Measurements from ENCODE around the gene CARD19.
A peak's percentile ranks its signal among the peaks of the same experiment; 100 is the strongest.

The CARD19 gene

DNA sequence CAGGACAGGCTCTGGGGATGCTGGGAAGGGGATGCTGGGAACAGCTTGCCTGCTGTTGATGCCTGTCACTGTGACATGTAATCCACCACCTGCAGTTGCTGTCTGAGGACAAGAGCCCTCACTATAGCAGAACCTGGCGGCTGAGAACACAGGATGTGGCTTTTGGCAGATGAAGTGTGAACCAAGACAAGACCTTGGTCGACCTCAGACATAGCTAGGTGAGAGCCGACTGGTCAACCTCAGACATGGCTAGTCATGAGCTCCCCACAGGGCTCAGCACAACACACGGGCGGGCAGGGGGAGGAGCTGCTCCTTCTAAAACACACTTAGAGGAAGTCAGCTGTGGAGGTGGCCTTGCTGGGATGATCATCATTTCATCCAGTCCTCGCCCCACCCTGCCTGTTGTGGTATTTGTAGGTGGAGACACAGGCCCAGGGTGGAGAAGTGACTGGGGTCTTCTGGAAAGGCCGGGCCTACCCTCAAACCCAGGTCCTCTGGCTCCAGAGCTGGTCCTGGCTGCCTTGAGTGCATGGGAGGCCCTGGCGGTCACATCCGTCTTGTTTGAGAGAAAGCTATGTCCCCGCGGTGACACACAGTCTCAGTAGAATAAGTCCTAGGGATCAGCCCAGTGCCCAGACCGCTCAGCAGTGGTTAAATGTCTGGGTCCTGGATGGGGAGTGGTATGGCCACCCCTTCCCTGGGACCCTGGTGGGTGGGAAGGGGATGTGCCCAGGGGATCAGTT, 31.5 kb upstream of the CARD19 start:
- no peak for DNase-seq (ENCODE audit: low spot score)

GRCh38 chr9:93065135-93065720, 30.8 kb upstream of the CARD19 start:
- DNase-seq (ENCODE audit: low spot score), result no peak

DNA sequence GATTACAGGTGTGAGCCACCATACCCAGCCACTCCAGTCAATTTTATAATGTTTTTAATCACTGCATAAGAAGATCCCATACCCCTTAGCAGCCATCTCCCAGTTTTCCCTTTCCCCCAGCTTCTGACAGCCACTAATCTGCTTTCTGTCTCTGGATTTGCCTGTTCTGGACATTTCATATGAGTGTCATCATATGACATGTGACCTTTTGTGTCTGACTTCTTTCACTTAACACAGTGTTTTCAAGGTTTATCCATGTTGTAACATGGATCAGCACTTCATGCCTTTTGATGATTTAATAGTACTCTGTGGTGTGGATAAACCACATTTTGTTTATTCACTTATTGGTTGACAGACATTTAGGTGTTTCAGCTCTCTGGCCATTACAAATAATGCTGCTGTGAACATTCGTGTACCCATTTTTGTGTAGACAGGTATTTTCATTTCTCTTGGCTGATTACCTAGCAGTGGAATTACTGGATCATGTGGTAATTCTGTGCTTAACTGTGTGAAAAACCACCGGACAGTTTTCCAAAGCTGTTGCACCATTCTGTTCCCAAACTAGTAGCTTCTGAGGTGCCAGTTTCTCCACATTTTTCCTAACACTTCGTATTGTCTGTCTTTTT, 28.9 kb upstream of the CARD19 start:
- no peak for DNase-seq (ENCODE audit: low spot score)

- no peak for DNase-seq (ENCODE audit: low spot score)
Measured at GRCh38 chr9:93068956-93069355, 27.1 kb upstream of the CARD19 start.

GRCh38 chr9:93071464-93071863, 24.6 kb upstream of the CARD19 start:
- DNase-seq (ENCODE audit: low spot score), result peak; percentile 40

GRCh38 chr9:93072383-93072795, 23.6 kb upstream of the CARD19 start:
- DNase-seq (ENCODE audit: low spot score), result no peak

DNA sequence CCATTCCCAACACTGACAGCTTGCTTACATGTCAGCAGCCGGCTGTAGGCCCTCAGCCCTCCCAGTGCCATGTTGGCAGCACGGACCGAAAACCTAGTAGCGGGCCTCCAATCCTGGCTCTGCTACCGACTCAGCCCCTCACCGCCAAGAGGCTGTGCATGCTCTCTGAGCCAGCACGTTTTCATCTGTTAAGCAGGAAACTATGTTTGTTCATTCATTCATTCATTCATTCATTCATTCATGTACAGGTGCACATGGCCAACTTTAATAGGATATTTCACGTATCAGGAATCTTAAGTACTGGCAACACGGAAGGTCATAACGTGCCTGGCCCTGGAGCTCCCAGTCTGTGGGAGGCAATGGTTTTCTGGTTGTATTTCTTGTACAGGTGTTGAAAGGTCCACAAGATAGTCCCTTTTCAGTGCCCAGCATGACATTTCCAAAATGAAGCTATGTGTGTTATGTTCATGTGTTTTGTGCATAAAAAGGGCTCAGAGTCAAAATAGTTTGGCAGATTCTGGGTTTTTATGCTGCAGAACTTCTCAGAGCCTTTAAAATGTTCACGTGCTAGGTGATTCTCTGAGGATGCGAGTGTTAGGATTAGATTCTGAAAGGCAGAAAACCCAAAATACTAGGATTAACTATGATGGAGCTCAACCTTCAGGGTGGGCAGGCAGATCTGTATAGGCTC, 19.8 kb upstream of the CARD19 start:
- DNase-seq (ENCODE audit: low spot score), result no peak

DNA sequence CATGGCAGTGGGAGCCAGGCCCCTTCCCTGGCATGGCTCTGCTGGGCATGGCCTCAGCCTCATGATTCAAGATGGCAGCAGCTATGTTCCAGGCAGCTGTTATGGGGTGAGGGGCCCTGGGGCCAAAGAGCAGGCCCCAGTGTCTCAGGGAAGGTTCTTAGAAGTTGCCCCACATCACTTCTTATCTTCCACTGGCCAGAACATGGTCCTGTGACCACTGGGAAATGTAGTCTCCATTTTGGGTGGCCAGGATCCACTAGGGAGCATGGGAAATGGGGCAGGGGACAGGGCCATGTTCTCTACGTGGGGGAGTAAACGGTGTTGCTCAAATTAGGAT, 19.3 kb upstream of the CARD19 start:
- no peak for DNase-seq (ENCODE audit: low spot score)

DNA sequence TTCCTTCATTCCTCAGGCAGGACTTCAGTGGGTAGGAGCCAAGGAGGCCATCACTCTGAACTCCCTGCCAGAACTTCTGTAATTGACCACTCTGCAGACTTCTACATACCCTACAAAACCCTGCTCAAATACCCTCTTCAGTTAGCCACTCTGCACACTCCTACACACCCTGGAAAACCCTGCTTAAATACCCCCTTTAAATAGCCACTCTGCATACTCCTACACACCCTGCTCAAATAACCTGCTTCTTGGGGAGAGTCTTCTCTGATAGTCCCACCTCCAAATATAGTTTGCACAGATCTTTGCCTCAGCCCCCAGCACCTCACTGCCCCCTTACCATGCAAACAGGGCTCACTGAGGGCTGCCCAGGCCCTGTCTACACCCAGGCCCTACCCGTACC, 18.6 kb upstream of the CARD19 start:
- no peak for DNase-seq (ENCODE audit: low spot score)

GRCh38 chr9:93077811-93078210, 18.2 kb upstream of the CARD19 start:
- DNase-seq (ENCODE audit: low spot score), result no peak

DNA sequence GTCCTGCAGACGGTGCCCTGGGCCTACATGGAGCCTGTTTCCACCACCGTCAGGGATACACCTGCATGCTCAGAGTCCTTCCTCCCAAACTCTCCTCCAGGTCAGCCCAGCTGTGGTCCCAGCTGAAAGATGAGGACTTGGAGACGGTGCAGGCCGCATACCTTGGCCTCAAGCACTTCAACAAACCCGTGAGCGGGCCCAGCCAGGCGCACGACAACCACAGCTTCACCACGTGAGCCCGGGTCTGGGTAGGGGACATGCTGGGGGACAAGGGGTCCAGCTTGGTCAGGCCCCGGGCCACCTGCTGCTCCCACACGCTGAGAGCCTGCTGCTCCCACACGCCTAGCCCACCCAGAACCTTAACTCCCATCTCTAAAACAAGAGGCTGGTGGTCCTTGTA, 16.6 kb upstream of the CARD19 start:
- DNase-seq (ENCODE audit: low spot score), result no peak

GRCh38 chr9:93080406-93080805, 15.6 kb upstream of the CARD19 start:
- DNase-seq (ENCODE audit: low spot score), result no peak

- DNase-seq (ENCODE audit: low spot score), result no peak
Measured at GRCh38 chr9:93081081-93081529, 14.9 kb upstream of the CARD19 start.

- no peak for DNase-seq (ENCODE audit: low spot score)
Measured at GRCh38 chr9:93081931-93082330, 14.1 kb upstream of the CARD19 start.

DNA sequence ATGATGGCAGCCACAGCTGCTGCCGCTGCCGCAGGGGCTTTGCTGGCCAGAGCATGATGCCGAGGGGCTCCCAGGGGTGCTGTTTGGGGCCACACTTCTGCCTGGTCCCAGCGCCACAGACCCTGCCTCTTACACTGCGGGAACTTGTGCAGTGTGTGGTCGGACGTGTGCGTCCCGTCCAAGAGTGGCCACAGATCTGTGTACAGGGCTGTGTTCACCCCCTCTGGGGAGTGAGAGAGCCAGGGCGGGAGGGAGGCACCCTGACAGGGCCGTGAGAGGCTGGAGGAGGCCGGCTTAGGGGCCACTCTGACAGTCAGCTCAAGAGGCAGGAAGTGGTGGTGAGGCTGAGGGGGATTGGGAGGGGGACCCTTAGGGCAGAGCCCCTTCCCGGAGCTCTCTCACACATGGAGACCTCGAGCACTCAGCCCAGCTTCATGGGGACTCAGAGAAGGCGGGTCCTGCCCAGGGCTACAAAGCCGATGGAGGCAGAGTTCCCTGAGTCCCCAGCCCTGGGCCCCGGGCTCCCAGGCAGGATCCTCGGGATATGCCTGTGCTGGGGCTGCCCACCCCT, 13.1 kb upstream of the CARD19 start:
- no peak for DNase-seq (ENCODE audit: low spot score)

DNA sequence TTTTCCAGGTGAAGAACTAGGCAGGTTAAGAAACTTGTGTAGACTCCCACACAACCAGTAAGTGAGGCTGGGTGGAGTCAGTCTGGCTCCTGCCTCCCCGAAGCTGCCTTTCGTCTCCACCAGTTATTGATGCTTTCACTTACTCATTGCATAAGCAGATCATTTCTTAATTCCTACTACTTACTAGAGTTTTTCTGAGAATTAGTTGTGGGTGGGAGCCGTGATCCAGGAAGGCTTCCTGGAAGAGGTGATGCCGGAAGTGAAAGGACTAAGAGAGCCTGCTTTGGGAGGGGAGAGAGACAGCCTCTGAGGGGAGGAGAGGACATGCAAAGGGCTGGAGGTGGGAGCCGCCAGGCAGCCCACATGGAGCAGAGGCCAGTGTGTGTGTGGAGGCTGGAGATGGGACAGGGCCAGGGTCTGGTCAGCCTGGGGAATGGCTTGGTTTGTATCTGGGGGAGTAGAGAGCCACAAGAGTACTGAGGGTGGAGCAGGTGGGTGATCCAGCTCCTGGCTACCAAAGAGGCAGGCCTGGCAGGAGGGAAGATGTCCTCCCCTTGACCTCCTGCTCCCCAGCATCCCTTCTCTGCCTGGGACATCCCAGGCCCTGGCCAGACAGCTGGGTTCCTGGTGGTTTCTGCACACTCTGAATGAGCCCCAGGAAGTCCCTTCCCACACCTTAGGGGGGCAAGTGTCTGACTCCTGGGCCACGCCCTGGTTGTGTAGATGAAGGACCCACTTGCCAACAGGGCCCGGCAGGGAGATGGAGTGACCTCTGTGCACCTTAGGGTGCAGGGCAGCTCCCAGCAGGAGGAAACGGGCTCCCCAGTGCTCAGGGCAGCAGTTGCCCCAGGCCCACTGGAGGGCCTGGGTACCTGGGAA, 12.2 kb upstream of the CARD19 start:
- DNase-seq (ENCODE audit: low spot score), result no peak

- no peak for DNase-seq (ENCODE audit: low spot score)
Measured at GRCh38 chr9:93084471-93084881, 11.5 kb upstream of the CARD19 start.

DNA sequence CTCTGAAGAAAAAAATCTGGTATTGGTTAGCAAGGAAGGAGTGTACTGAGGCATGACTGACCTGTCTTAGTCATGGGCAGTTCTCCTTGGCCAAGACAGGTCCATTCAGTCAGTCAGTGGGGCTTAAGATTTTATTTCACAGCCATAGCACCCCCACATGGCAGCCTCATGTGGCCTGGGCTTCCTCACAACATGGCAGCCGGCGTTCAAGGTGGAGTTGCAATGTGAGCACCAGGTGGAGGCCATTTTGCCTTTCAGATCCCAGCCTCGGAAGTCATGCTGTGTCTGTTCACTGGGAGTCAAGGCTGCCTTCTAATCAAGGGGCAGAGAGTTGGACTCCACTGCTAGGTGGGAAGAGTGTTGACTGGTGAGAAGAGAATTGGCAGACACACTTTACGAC, 10.3 kb upstream of the CARD19 start:
- no peak for DNase-seq (ENCODE audit: low spot score)

DNA sequence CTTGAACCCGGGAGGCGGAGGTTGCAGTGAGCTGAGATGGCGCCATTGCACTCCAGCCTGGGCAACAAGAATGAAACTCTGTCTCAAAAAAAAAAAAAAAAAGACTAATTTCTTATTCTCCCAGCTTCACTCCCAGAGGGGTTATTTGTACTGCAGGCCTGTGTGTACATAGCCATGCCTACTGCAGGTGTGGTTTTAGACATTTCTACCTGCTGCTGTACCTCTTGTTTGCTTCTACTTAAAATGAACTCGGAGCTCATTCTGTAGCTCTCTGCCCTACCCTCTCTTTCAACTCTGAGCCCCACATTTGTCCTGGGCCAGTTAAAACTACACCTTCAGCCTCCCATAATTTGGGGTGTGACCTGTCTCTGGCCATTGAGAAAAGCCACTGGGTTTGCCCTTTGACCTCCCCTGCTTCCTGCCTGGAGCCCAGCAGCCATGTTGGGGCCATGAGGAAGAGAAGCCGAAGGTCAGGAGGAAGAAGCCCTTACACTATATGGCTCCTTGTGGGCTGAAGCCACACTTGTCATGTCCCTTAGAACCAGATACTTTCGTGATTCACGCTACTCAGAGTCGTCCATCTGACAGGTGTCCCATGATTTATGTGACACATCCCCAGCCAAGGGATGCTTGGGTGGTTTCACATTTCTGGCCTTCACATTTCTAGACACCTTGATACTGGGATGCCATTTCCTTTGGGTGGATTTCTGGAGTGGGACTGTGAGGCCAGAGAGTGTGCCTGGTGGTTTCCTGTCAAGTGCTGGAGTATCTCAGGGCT, 9.4 kb upstream of the CARD19 start:
- DNase-seq (ENCODE audit: low spot score), result no peak

- DNase-seq (ENCODE audit: low spot score), result no peak
Measured at GRCh38 chr9:93087971-93088655, 7.9 kb upstream of the CARD19 start.

Data from hepatic stellate cell (primary cell).